Neural progenitor cell (in vitro differentiated cells): Measurements from ENCODE around the gene AKR7A2. TPM values are rescaled to one million over a fixed set of nuclear protein-coding genes. Genes with fewer than 3 reads are reported as not detected.

Experiments used
- DNase-seq: peaks from one replicate; pipeline ENCODE4 v3.0.0-alpha.2; 2016; ENCODE audit warnings: low spot score
- H2AFZ ChIP-seq: fragments of 200-600 bp; sonication (generic); replicated peaks from 2 replicates; pipeline ENCODE4 v1.6.1; 2016; ENCODE audit warnings: antibody characterized with exemption
- H3F3A ChIP-seq: fragments of 200-600 bp; sonication (generic); 2 replicates; pipeline ENCODE4 v1.6.1; 2016; ENCODE audit warnings: antibody characterized with exemption, low read depth
- H3K27ac ChIP-seq: fragments of 200-600 bp; sonication (generic); 2 replicates; pipeline ENCODE4 v1.5.1; 2016; ENCODE audit warnings: mild to moderate bottlenecking
- H3K27me3 ChIP-seq: fragments of 200-600 bp; sonication (generic); 2 replicates; pipeline ENCODE4 v1.6.1; 2016; ENCODE audit warnings: mild to moderate bottlenecking, moderate library complexity
- H3K36me3 ChIP-seq: fragments of 200-600 bp; sonication (generic); 2 replicates; pipeline ENCODE4 v1.5.1; 2016
- H3K4me1 ChIP-seq: fragments of 200-600 bp; sonication (generic); 2 replicates; pipeline ENCODE4 v1.6.1; 2016; ENCODE audit warnings: mixed run types
- H3K4me2 ChIP-seq: fragments of 200-600 bp; sonication (generic); 2 replicates; pipeline ENCODE4 v1.6.1; 2016
- H3K4me3 ChIP-seq: fragments of 200-600 bp; sonication (generic); 2 replicates; pipeline ENCODE4 v1.5.1; 2016
- H3K79me2 ChIP-seq: fragments of 200-600 bp; sonication (generic); 2 replicates; pipeline ENCODE4 v1.6.1; 2016; ENCODE audit warnings: low read depth
- H3K9ac ChIP-seq: fragments of 200-600 bp; sonication (generic); 2 replicates; pipeline ENCODE4 v1.6.1; 2016
- H3K9me3 ChIP-seq: fragments of 200-600 bp; sonication (generic); 2 replicates; pipeline ENCODE4 v1.5.1; 2016; ENCODE audit warnings: low read depth
- H4K20me1 ChIP-seq: fragments of 200-600 bp; sonication (generic); 2 replicates; pipeline ENCODE4 v1.6.1; 2016; ENCODE audit warnings: low read depth
- H3K27ac Mint-ChIP-seq: 3 replicates; pipeline ENCODE4 v1.8.0; 2021; ENCODE audit warnings: mixed read lengths
- H3K27me3 Mint-ChIP-seq: 2 replicates; pipeline ENCODE4 v1.8.0; 2022; ENCODE audit warnings: low read depth, mild to moderate bottlenecking, inconsistent platforms, moderate library complexity, mixed read lengths; ENCODE audit not compliant: insufficient read depth
- H3K36me3 Mint-ChIP-seq: 3 replicates; pipeline ENCODE4 v1.8.0; 2021; ENCODE audit warnings: mixed read lengths
- H3K4me1 Mint-ChIP-seq: 3 replicates; pipeline ENCODE4 v1.8.0; 2021; ENCODE audit warnings: mixed read lengths
- H3K4me3 Mint-ChIP-seq: 3 replicates; pipeline ENCODE4 v1.8.0; 2021; ENCODE audit warnings: mild to moderate bottlenecking, moderate library complexity, mixed read lengths
- H3K9me3 Mint-ChIP-seq: 3 replicates; pipeline ENCODE4 v1.8.0; 2020; ENCODE audit warnings: mixed read lengths
- EZH2 ChIP-seq: fragments of 200-600 bp; sonication (generic); IDR thresholded peaks from 2 replicates; pipeline ENCODE4 v1.6.1; 2017; ENCODE audit warnings: antibody characterized with exemption, mild to moderate bottlenecking, moderate library complexity
- EZH2phosphoT487 ChIP-seq: fragments of 200-600 bp; sonication (generic); IDR thresholded peaks from 2 replicates; pipeline ENCODE4 v1.6.1; 2017; ENCODE audit warnings: antibody characterized with exemption
- total RNA-seq: library from RNA; depleted of rRNA; stranded (reverse); fragments of >200 nt; gene quantifications from 2 replicates; pipeline ENCODE4 v1.2.3, GENCODE V29; 2015; ENCODE audit warnings: low replicate concordance
- TF ChIP-seq, protein P1 (sequence below): fragments of 200-600 bp; sonication (generic); IDR thresholded peaks from 2 replicates; pipeline ENCODE4 v1.5.1; 2017; ENCODE audit warnings: antibody characterized with exemption, mild to moderate bottlenecking

AKR7A2 gene
- total RNA-seq, 1 donor from 2014 or later = 37.5 TPM

DNA sequence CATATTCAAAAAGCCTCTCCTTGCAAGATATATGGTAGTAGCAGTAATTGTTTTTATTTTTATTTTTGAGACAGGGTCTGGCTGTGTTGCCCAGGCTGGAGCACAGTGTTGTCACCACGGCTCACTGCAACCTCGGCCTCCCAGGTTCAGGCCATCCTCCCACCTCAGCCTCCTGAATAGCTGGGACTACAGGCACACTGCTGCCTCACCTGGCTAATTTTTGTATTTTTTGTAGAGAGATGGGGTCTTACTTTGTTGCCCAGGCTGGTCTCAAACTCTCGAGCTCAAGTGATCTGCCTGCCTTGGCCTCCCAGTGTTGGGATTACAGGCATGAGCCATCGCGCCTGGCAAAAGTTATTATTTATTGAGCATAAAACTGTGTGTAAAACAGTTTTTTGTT, 38.6 kb upstream of the AKR7A2 start:
- Histone ChIP-seq H3K27ac (no peak overlapping the region), H3K27me3 (no peaks in the 10 kb centered on the region), H4K20me1 (peaks cover 23% of the 10 kb centered on the region), H3K36me3 (no peaks in the 10 kb centered on the region), H2AFZ (no peak overlapping the region), H3F3A (no peaks in the 10 kb centered on the region), H3K4me1 (peaks cover 5% of the 10 kb centered on the region), H3K9me3 (no peaks in the 10 kb centered on the region), H3K4me2 (no peak overlapping the region), H3K4me3 (no peak overlapping the region), H3K9ac (no peak overlapping the region), H3K79me2 (no peaks in the 10 kb centered on the region)
- Mint-ChIP-seq H3K27ac (no peak overlapping the region), H3K9me3 (no peaks in the 10 kb centered on the region), H3K4me1 (no peaks in the 10 kb centered on the region), H3K4me3 (no peak overlapping the region), H3K36me3 (peaks cover 12% of the 10 kb centered on the region), H3K27me3 (no peaks in the 10 kb centered on the region)
- no peak for DNase-seq
- TF ChIP-seq EZH2phosphoT487 (no peak), EZH2 (no peak)
- TF ChIP-seq, protein P1, sequence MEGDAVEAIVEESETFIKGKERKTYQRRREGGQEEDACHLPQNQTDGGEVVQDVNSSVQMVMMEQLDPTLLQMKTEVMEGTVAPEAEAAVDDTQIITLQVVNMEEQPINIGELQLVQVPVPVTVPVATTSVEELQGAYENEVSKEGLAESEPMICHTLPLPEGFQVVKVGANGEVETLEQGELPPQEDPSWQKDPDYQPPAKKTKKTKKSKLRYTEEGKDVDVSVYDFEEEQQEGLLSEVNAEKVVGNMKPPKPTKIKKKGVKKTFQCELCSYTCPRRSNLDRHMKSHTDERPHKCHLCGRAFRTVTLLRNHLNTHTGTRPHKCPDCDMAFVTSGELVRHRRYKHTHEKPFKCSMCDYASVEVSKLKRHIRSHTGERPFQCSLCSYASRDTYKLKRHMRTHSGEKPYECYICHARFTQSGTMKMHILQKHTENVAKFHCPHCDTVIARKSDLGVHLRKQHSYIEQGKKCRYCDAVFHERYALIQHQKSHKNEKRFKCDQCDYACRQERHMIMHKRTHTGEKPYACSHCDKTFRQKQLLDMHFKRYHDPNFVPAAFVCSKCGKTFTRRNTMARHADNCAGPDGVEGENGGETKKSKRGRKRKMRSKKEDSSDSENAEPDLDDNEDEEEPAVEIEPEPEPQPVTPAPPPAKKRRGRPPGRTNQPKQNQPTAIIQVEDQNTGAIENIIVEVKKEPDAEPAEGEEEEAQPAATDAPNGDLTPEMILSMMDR = no peak

DNA sequence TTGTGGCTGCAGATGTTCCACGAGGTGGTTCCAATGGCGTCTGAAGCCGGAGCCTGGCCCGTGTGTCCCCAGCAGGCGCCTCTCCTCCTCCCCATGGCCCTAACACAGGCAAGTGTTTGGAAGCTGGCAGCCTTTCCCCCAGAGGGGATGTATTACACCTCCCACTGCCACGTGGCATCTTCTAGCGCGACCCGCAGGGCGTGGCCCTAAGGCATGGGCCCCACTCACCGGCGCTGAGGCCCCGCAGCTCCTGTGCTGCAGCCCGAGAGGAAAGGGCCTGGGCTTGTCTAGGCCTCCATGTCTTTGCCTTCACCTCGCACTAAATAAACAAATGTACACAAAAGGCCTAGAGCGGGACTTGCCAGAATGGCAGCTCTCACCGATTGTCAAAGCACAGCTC, 38.1 kb upstream of the AKR7A2 start:
- Histone ChIP-seq H3K27me3 (no peaks in the 10 kb centered on the region), H2AFZ (no peak overlapping the region), H3K27ac (no peak overlapping the region), H3K4me2 (no peak overlapping the region), H3F3A (no peaks in the 10 kb centered on the region), H3K9me3 (no peaks in the 10 kb centered on the region), H3K36me3 (no peaks in the 10 kb centered on the region), H4K20me1 (peaks cover 24% of the 10 kb centered on the region), H3K9ac (no peak overlapping the region), H3K79me2 (no peaks in the 10 kb centered on the region), H3K4me3 (no peak overlapping the region), H3K4me1 (peaks cover 5% of the 10 kb centered on the region)
- Mint-ChIP-seq H3K4me3 (peak overlapping the region; percentile 27), H3K27ac (no peak overlapping the region), H3K36me3 (peaks cover 10% of the 10 kb centered on the region), H3K4me1 (no peaks in the 10 kb centered on the region), H3K27me3 (no peaks in the 10 kb centered on the region), H3K9me3 (no peaks in the 10 kb centered on the region)
- TF ChIP-seq EZH2 (no peak), EZH2phosphoT487 (no peak)
- TF ChIP-seq, protein P1 = no peak
- DNase-seq = no peak

DNA sequence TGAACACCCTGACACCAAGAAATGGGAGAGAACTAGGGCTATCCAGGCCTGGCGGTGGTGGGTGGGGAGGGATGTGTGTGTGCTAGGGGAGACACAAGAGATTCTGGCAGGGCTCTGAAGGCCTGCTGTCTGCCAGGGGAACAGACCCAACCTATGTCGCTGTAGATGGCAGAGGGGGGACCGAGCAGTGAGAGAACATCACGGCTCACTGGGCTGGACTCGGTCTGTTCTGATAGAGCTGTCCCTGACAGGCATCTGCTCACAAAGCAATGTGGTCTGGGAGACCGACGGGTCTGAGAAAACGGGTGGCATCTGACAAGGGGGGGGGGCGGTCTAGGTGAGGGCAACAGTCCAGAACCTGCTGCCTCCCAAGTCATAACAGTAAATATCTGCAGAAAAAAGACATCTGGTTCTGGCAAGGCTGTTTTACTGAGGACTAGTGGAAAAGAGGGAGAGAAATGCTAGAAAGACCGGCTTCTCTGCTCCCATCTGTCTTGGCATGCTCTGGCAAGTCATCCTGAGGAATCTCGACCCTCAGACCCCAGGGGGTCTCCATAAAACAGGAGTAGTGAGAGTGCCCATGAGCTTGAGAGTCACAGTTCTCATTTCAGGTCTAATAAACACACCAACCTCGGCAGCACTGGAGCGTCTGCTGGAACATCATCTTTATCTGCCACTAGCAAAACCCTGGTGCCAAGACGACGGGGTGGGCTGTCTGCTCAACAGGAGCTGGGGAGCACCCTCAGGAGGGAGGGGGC, 36.7 kb upstream of the AKR7A2 start:
- Mint-ChIP-seq H3K27me3 (peaks cover 3% of the 10 kb centered on the region), H3K4me1 (no peaks in the 10 kb centered on the region), H3K9me3 (no peaks in the 10 kb centered on the region), H3K36me3 (peaks cover 10% of the 10 kb centered on the region), H3K27ac (no peak overlapping the region), H3K4me3 (no peak overlapping the region)
- Histone ChIP-seq H2AFZ (no peak overlapping the region), H3K79me2 (no peaks in the 10 kb centered on the region), H3K4me2 (no peak overlapping the region), H3K4me1 (peaks cover 2% of the 10 kb centered on the region), H3K4me3 (no peak overlapping the region), H3K27me3 (no peaks in the 10 kb centered on the region), H4K20me1 (peaks cover 16% of the 10 kb centered on the region), H3K27ac (no peak overlapping the region), H3K9me3 (no peaks in the 10 kb centered on the region), H3K36me3 (no peaks in the 10 kb centered on the region), H3F3A (no peaks in the 10 kb centered on the region), H3K9ac (no peak overlapping the region)
- no peak for DNase-seq
- TF ChIP-seq, protein P1 = no peak
